BJ (cell line): ENCODE measurements around the gene SPTBN4. TPM values are rescaled to one million over a fixed set of nuclear protein-coding genes. Genes with fewer than 3 reads are reported as not detected.
"Not testable (repeated sequence)": the region's sequence is repeated elsewhere in the genome, so short reads cannot be mapped to it uniquely, and the experiment has no call there.

Experiments
- CTCF ChIA-PET: fragments of 350-600 bp; formaldehyde crosslinking; extraction: SDS; loops from one replicate; lab custom pipeline; 2021; ENCODE audit warnings: antibody characterized with exemption, inconsistent platforms; lab: Yijun Ruan, JAX
- POLR2A ChIA-PET: fragments of 300-600 bp; sonication (Branson Sonifier 250); formaldehyde crosslinking; extraction: SDS; loops from one replicate; lab custom pipeline; 2021; ENCODE audit warnings: antibody characterized with exemption; lab: Charles Lee
- DNase-seq: peaks from one replicate; pipeline ENCODE4 v3.0.0-alpha.2; 2011; ENCODE audit warnings: low read depth
- H3K27me3 ChIP-seq: 2 replicates; pipeline ENCODE4 v1.6.0; 2011; ENCODE audit warnings: low read length; ENCODE audit not compliant: control insufficient read depth, insufficient read depth
- H3K36me3 ChIP-seq: 2 replicates; pipeline ENCODE4 v1.5.1; 2011; ENCODE audit warnings: low read length; ENCODE audit not compliant: control insufficient read depth, insufficient read depth
- H3K4me3 ChIP-seq: 2 replicates; pipeline ENCODE4 v1.5.1; 2011; ENCODE audit warnings: low read depth, mild to moderate bottlenecking, control low read depth, low read length
- polyA plus RNA-seq: library from polyadenylated mRNA; depleted of rRNA; stranded (reverse); fragments of >200 nt; gene quantifications from 2 replicates; pipeline ENCODE4 v1.2.3, GENCODE V29; 2011
- TF ChIP-seq, protein P1 (sequence below): IDR thresholded peaks from 2 replicates; pipeline ENCODE4 v1.5.1; 2011; ENCODE audit warnings: low read depth, mild to moderate bottlenecking, control low read depth, inconsistent platforms, low read length, moderate library complexity; ENCODE audit not compliant: insufficient read depth

Gene SPTBN4
- polyA plus RNA-seq, 1 experiment = 0.93 TPM

DNA sequence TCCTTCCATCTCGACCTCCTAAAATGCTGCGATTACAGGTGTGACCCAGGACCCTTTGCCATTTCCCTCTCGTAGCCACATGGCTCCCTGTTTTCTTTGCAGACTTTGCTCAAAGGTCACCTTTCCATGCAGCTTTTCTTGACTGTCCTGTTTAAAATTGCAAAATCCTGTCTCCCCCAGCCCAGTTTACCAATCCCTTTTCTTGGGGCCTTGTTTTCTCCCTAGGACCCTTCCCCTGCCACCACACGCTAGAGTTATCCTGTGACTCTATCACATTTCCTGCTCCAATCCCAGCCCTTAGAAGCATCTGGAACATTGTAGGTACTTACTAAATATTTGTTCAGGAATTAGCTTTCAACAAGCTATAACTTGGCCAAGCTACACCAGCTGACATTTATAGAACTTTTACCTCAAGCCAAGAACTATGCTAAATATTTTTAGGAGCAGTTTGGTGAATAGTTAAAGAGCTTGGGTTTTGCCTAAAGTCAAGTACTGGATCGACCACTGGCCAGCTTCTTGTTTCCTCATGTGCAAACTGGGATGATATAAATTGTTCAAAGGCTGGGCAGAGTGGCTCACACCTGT lies 13.6 kb upstream of the SPTBN4 start:
- POLR2A ChIA-PET = interaction anchor here (0.6 kb wide), 2 partner anchors 27 to 86 kb away, joined by 3 read pairs; partner anchors contain the start of gene SERTAD1
- no peak overlapping the region for H3K4me3 ChIP-seq
- CTCF ChIA-PET = interaction anchor here (0.9 to 5.7 kb wide), 4 partner anchors 11 to 149 kb away, joined by 3 to 37 read pairs (median 3); partner anchors contain the start of gene BLVRB
- no peaks in the 10 kb centered on the region for H3K27me3 ChIP-seq
- no peaks in the 10 kb centered on the region; the same call in 1 of the 2 replicates for H3K36me3 ChIP-seq
- no peak for DNase-seq
- TF ChIP-seq, protein P1, sequence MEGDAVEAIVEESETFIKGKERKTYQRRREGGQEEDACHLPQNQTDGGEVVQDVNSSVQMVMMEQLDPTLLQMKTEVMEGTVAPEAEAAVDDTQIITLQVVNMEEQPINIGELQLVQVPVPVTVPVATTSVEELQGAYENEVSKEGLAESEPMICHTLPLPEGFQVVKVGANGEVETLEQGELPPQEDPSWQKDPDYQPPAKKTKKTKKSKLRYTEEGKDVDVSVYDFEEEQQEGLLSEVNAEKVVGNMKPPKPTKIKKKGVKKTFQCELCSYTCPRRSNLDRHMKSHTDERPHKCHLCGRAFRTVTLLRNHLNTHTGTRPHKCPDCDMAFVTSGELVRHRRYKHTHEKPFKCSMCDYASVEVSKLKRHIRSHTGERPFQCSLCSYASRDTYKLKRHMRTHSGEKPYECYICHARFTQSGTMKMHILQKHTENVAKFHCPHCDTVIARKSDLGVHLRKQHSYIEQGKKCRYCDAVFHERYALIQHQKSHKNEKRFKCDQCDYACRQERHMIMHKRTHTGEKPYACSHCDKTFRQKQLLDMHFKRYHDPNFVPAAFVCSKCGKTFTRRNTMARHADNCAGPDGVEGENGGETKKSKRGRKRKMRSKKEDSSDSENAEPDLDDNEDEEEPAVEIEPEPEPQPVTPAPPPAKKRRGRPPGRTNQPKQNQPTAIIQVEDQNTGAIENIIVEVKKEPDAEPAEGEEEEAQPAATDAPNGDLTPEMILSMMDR = no peak

DNA sequence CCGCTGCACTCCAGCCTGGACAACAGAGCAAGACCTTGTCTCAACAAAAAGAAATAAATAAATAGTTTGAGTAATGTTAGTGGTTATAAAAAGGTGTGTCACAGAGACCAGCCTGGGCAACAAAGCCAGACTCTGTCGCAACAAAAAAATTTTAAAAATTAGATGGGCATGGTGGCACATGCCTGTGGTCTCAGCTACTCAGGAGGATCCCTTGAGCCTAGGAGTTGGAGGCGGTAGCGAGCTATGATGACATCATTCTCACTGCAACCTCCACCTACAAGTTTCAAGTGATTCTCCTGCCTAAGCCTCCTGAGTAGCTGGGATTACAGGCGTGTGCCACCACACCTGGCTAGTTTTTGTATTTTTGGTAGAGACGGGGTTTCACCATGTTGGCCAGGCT lies 12.9 kb upstream of the SPTBN4 start:
- not testable (repeated sequence) for H3K36me3 ChIP-seq, H3K4me3 ChIP-seq, DNase-seq, H3K27me3 ChIP-seq
- POLR2A ChIA-PET = interaction anchor here (0.6 kb wide), 2 partner anchors 28 to 87 kb away, joined by 3 read pairs; partner anchors contain the start of gene SERTAD1
- CTCF ChIA-PET = interaction anchor here (0.9 to 5.7 kb wide), 4 partner anchors 10 to 150 kb away, joined by 3 to 37 read pairs (median 3); partner anchors contain the start of gene BLVRB

DNA sequence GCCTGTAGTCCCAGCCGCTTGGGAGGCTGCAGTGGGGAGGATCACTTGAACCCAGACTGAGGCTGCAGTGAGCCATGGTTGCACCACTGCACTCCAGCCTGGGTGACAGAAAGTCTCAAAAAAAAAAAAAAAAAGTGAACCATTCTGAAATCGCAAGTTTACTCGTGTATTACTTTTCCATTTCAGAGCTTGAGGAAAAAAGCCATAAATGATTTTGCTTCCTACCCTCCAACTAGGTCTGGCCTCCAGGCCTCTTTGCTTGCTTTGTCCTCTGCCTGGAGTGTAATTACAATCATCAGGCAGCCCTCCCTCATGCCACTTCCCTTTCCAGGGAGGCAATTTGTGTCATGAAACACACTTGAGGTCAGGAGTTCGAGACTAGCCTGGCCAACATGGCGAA lies 9.8 kb upstream of the SPTBN4 start:
- no peak for DNase-seq
- Histone ChIP-seq H3K36me3 (no peaks in the 10 kb centered on the region; the same call in 1 of the 2 replicates), H3K27me3 (no peaks in the 10 kb centered on the region), H3K4me3 (no peak overlapping the region)
- TF ChIP-seq, protein P1 = no peak
- ChIA-PET CTCF (interaction anchor here (1.5 to 5.7 kb wide), 2 partner anchors 7 to 12 kb away, joined by 5 to 37 read pairs; partner anchors contain the start of gene BLVRB), POLR2A (no interaction called here)

- H3K27me3 ChIP-seq = no peaks in the 10 kb centered on the region
- ChIA-PET CTCF (interaction anchor here (0.6 kb wide), 1 partner anchor 719 kb away, joined by 3 read pairs; no protein-coding TSS in a partner anchor), POLR2A (no interaction called here)
- no peak for DNase-seq
- no peaks in the 10 kb centered on the region; the same call in 1 of the 2 replicates for H3K36me3 ChIP-seq
- TF ChIP-seq, protein P1 = no peak
- no peak overlapping the region for H3K4me3 ChIP-seq
Observed at GRCh38 chr19:40457953-40458596, 8.7 kb upstream of the SPTBN4 start.

DNA sequence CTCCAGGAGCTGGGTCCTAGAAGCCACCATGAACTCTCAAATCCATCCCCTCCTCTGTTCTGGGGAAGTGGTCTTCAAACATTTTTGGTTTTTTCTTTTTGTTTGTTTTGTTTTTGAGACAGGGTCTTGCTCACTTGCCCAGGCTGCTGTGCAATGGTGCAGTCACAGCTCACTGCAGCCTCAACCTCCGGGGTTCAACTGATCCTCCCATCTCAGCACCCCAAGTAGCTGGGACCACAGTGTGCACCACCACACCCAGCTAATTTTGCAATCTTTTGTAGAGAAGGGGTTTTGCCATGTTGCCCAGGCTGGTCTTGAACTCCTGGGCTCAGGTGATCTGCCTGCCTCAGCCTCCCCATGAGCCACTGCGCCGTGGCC lies 8.2 kb upstream of the SPTBN4 start:
- ChIA-PET POLR2A (no interaction called here), CTCF (interaction anchor here (0.6 kb wide), 1 partner anchor 719 kb away, joined by 3 read pairs; no protein-coding TSS in a partner anchor)
- TF ChIP-seq, protein P1 = no peak

More for the DNA sequence above, 8.2 kb upstream of the SPTBN4 start:
- Histone ChIP-seq H3K36me3 (no peaks in the 10 kb centered on the region; the same call in 1 of the 2 replicates), H3K4me3 (no peak overlapping the region), H3K27me3 (no peaks in the 10 kb centered on the region)
- DNase-seq = no peak
